ENCODE data around the gene RGS6.

Gene RGS6

DNA sequence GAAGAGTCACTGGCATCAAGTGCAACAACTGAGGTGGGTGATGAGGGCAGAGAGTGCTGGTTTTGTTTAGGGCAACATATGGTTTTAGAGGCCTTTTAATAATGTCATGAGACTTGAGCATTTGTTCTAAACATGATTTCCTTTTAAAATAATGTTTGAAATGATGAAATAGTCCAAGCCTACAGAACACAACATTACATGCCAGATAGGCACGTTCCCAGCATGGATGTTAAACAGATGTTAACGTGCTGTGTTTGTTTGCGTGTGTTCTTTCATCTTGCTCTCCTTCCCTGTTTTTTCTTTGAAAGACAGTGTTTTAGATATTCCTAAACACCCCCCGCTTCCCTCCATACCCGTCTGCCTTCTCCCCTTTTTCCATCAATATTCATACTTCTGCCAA is 82.3 kb downstream of the RGS6 start:
- no peaks in the 10 kb centered on the region for H3K4me1 ChIP-seq (ENCODE audit: control insufficient read depth, insufficient read depth, low read length)
- H3K4me3 ChIP-seq (ENCODE audit: low read depth, low read length): no peak overlapping the region
- H3K36me3 ChIP-seq (ENCODE audit: control insufficient read depth, insufficient read depth, low read length): no peaks in the 10 kb centered on the region
- H3K27ac ChIP-seq (ENCODE audit: low read depth, low read length): no peak overlapping the region
- no peaks in the 10 kb centered on the region for H3K27me3 ChIP-seq (ENCODE audit: control insufficient read depth, insufficient read depth, low read length)
- no peak overlapping the region for H3K9ac ChIP-seq (ENCODE audit: low read length)
- peaks cover 6% of the 10 kb centered on the region; the same call in 1 of the 2 replicates for H3K9me3 ChIP-seq (ENCODE audit: control insufficient read depth, insufficient read depth, low read depth, low read length)

DNA sequence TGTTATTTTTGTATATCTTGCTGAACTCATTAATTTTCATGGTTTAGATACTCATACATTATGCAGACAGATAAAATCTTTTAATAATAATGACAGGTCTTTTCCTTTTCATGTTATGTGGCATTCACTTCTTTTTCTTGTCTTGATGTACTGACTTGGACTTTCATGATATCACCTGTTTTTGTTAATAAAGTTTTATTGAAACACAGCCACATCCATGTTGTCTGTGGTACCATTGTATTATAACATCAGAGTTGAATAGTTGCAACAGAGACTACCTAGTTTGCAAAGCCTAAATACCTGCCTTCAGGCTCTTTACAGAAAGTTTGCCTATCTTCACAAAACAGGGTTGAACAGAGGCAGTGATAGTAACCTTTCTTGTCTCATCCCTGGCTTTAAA is 85.1 kb downstream of the RGS6 start:
- H3K9me3 ChIP-seq (ENCODE audit: control insufficient read depth, insufficient read depth, low read depth, low read length): peaks cover 6% of the 10 kb centered on the region; the same call in 1 of the 2 replicates
- H3K27me3 ChIP-seq (ENCODE audit: control insufficient read depth, insufficient read depth, low read length): no peaks in the 10 kb centered on the region
- H3K27ac ChIP-seq (ENCODE audit: low read depth, low read length): no peak overlapping the region
- H3K36me3 ChIP-seq (ENCODE audit: control insufficient read depth, insufficient read depth, low read length): no peaks in the 10 kb centered on the region
- H3K4me3 ChIP-seq (ENCODE audit: low read depth, low read length): no peak overlapping the region
- H3K9ac ChIP-seq (ENCODE audit: low read length): no peak overlapping the region
- no peaks in the 10 kb centered on the region for H3K4me1 ChIP-seq (ENCODE audit: control insufficient read depth, insufficient read depth, low read length)

DNA sequence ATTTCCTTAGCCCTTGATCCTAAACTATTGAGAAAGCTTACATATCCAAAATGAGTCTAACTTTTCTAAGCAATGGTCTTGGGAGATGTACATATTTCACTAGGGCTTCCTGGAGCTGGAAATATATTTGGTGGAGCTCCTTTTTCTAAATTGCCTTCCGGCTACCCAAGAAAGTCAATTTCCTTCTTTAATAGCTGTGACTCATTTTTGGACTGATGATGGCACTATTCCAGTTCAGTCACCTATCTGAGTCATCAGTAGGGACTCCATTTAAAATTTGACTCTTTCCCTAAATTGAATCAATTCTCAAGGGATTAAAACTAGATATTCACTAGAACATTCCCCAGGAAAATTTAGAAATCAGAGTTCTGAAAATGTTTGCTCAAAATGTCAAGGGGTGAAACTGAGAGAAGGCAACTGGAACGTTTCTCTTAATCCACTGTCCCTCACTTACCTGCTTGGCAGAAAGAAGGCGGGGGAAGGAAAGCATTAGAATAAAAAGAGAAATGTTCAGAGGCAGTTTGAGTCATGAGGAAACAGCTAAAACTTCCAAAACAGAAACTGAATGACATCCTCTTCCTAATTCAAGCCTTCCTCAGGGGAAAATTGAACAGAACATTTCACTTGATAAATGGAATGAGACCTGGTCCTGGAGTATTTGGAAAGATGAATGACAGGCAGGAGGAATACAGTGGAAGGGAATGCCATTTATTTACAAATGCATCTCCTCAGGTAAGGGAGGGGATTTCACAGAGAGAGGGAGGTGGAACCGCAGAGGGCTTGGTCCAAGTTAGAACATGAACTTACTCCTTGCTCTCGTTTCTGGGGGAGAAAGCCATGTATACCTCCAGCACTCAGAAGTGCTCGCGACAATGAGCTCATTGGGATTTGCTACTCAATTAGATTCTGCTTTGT is 91.2 kb downstream of the RGS6 start:
- Histone ChIP-seq H3K27me3 (ENCODE audit: control insufficient read depth, insufficient read depth, low read length) (no peaks in the 10 kb centered on the region), H3K4me1 (ENCODE audit: control insufficient read depth, insufficient read depth, low read length) (peaks cover 8% of the 10 kb centered on the region), H3K9ac (ENCODE audit: low read length) (no peak overlapping the region), H3K4me3 (ENCODE audit: low read depth, low read length) (no peak overlapping the region), H3K27ac (ENCODE audit: low read depth, low read length) (no peak overlapping the region), H3K9me3 (ENCODE audit: control insufficient read depth, insufficient read depth, low read depth, low read length) (no peaks in the 10 kb centered on the region), H3K36me3 (ENCODE audit: control insufficient read depth, insufficient read depth, low read length) (no peaks in the 10 kb centered on the region)

DNA sequence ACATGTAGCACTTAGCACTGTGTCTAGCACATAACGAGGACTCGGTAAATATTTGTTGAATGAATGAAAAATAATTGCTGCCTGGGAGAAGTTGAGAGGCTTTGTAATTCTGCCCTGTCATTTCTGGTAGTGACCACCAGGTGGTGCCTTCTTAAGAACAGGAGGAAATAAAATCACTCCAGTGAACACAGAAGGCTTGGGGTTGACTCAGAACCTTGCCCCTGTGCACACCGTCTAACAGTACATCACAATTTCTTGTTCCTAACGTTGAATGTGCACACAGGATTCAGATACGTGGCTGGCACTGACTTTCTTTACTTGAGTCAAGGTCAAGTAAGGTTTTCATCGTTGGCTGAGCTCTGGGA is 91.8 kb downstream of the RGS6 start:
- H3K27ac ChIP-seq (ENCODE audit: low read depth, low read length): no peak overlapping the region
- peaks cover 8% of the 10 kb centered on the region for H3K4me1 ChIP-seq (ENCODE audit: control insufficient read depth, insufficient read depth, low read length)
- H3K9me3 ChIP-seq (ENCODE audit: control insufficient read depth, insufficient read depth, low read depth, low read length): no peaks in the 10 kb centered on the region
- no peak overlapping the region for H3K4me3 ChIP-seq (ENCODE audit: low read depth, low read length)
- no peaks in the 10 kb centered on the region for H3K36me3 ChIP-seq (ENCODE audit: control insufficient read depth, insufficient read depth, low read length)
- no peaks in the 10 kb centered on the region for H3K27me3 ChIP-seq (ENCODE audit: control insufficient read depth, insufficient read depth, low read length)
- H3K9ac ChIP-seq (ENCODE audit: low read length): no peak overlapping the region

DNA sequence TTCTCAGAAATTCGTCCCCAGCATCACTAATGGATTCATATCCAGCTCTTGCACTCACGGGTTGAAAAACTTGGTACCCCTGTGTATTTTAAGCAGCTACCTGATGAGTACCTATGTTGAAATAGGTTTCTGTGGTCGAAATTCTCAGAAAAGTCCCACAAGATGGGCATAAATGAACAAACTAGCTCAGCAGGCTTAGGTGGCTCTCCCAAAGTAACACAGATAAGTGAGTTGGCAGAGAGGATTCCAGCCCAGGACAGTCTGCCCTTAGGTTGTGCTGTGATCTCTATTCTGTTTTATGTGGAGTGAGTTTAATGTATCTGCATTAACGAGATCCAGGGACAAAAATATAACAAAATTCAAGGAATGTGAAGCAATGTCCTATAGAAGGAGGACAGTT is 92.3 kb downstream of the RGS6 start:
- no peak overlapping the region for H3K9ac ChIP-seq (ENCODE audit: low read length)
- no peak overlapping the region for H3K27ac ChIP-seq (ENCODE audit: low read depth, low read length)
- H3K4me1 ChIP-seq (ENCODE audit: control insufficient read depth, insufficient read depth, low read length): peaks cover 8% of the 10 kb centered on the region
- no peaks in the 10 kb centered on the region for H3K36me3 ChIP-seq (ENCODE audit: control insufficient read depth, insufficient read depth, low read length)
- H3K9me3 ChIP-seq (ENCODE audit: control insufficient read depth, insufficient read depth, low read depth, low read length): no peaks in the 10 kb centered on the region
- no peak overlapping the region for H3K4me3 ChIP-seq (ENCODE audit: low read depth, low read length)
- no peaks in the 10 kb centered on the region for H3K27me3 ChIP-seq (ENCODE audit: control insufficient read depth, insufficient read depth, low read length)

DNA sequence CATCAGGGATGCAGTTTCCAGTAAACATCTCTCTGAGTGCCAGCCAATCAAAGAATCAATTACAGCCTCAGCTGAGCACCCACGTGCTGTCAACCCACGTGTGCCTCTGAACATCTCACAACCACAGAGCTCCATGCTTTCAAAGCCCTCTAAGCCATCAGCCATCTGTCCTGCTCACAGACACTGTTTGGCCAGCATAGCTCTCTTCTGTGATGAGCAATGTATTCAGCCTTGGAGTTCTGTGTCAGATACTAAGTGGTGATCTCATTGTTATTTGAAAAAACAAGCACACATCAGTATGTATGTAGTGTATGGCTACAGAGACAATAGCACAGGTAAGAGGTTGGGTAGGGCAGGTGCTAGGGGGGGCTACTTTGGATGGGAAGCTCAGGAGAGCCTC is 94.3 kb downstream of the RGS6 start:
- H3K4me1 ChIP-seq (ENCODE audit: control insufficient read depth, insufficient read depth, low read length): peaks cover 8% of the 10 kb centered on the region
- H3K9ac ChIP-seq (ENCODE audit: low read length): no peak overlapping the region
- no peaks in the 10 kb centered on the region for H3K27me3 ChIP-seq (ENCODE audit: control insufficient read depth, insufficient read depth, low read length)
- H3K36me3 ChIP-seq (ENCODE audit: control insufficient read depth, insufficient read depth, low read length): no peaks in the 10 kb centered on the region
- no peak overlapping the region for H3K27ac ChIP-seq (ENCODE audit: low read depth, low read length)
- H3K4me3 ChIP-seq (ENCODE audit: low read depth, low read length): no peak overlapping the region
- H3K9me3 ChIP-seq (ENCODE audit: control insufficient read depth, insufficient read depth, low read depth, low read length): no peaks in the 10 kb centered on the region

DNA sequence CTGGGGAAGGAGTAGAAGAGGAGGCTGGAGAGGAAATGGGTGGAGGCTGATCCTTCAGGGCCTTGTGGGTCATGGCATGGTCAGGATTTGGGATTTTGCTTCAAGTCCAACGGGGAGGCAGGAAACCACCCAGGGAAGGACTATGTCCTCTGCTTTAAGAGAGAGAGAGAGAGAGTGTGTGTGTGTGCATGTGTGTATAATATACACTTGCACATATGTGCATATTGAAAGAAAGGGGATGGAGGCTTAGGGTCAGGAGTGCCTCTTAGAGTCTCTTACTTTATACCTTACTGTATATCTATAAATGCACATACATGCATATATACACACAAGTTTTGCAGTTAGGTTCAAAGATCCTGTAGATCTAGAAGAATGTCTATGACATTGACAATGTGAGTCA is 94.8 kb downstream of the RGS6 start:
- Histone ChIP-seq H3K27ac (ENCODE audit: low read depth, low read length) (no peak overlapping the region), H3K36me3 (ENCODE audit: control insufficient read depth, insufficient read depth, low read length) (no peaks in the 10 kb centered on the region), H3K4me3 (ENCODE audit: low read depth, low read length) (no peak overlapping the region), H3K27me3 (ENCODE audit: control insufficient read depth, insufficient read depth, low read length) (no peaks in the 10 kb centered on the region), H3K9ac (ENCODE audit: low read length) (no peak overlapping the region), H3K9me3 (ENCODE audit: control insufficient read depth, insufficient read depth, low read depth, low read length) (no peaks in the 10 kb centered on the region), H3K4me1 (ENCODE audit: control insufficient read depth, insufficient read depth, low read length) (peaks cover 8% of the 10 kb centered on the region)

DNA sequence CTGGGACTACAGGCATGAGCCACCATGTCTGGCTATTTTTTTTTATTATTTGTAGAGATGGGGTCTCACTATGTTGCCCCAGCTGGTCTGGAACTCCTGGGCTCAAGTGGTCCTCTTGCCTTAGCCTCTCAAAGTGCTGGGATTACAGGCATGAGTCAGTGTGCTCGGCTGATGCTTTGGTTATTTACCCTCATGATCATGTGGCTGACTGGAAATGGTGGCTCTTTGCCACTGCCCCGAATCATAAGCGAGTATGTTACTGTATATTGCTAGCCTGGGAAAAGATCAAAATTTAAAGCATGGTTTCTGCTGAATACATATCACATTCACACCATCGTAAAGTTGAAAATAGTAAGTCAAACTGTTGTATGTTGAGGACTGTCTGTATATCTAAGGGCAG is 101.1 kb downstream of the RGS6 start:
- H3K9me3 ChIP-seq (ENCODE audit: control insufficient read depth, insufficient read depth, low read depth, low read length): no peaks in the 10 kb centered on the region
- no peak overlapping the region for H3K9ac ChIP-seq (ENCODE audit: low read length)
- no peaks in the 10 kb centered on the region for H3K27me3 ChIP-seq (ENCODE audit: control insufficient read depth, insufficient read depth, low read length)
- no peaks in the 10 kb centered on the region for H3K36me3 ChIP-seq (ENCODE audit: control insufficient read depth, insufficient read depth, low read length)
- H3K4me1 ChIP-seq (ENCODE audit: control insufficient read depth, insufficient read depth, low read length): no peaks in the 10 kb centered on the region
- no peak overlapping the region for H3K4me3 ChIP-seq (ENCODE audit: low read depth, low read length)
- no peak overlapping the region for H3K27ac ChIP-seq (ENCODE audit: low read depth, low read length)

DNA sequence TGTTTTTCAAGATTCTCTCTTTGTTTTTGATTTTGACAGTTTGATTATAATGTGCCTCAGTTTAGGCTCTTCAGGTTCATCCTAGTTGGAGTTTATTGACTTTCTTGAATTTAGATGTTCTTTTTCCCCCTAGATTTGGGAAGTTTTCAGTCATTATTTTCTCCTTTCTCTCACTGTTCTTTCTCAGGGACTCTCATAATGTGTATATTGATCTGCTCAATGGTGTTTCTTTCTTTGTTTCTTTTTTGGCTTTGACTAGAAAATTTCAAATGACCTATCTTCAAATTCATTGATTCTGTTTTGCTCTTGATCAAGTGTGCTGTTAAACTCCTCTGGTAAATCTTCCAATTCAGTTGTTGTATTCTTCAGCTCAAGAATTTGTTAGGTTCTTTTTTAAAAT is 108.3 kb downstream of the RGS6 start:
- Histone ChIP-seq H3K4me1 (ENCODE audit: control insufficient read depth, insufficient read depth, low read length) (no peaks in the 10 kb centered on the region), H3K9ac (ENCODE audit: low read length) (no peak overlapping the region), H3K4me3 (ENCODE audit: low read depth, low read length) (no peak overlapping the region), H3K27ac (ENCODE audit: low read depth, low read length) (no peak overlapping the region), H3K9me3 (ENCODE audit: control insufficient read depth, insufficient read depth, low read depth, low read length) (0 out of 2 replicates have a peak, but pooled peaks cover 9% of the 10 kb centered on the region), H3K27me3 (ENCODE audit: control insufficient read depth, insufficient read depth, low read length) (no peaks in the 10 kb centered on the region), H3K36me3 (ENCODE audit: control insufficient read depth, insufficient read depth, low read length) (no peaks in the 10 kb centered on the region)

DNA sequence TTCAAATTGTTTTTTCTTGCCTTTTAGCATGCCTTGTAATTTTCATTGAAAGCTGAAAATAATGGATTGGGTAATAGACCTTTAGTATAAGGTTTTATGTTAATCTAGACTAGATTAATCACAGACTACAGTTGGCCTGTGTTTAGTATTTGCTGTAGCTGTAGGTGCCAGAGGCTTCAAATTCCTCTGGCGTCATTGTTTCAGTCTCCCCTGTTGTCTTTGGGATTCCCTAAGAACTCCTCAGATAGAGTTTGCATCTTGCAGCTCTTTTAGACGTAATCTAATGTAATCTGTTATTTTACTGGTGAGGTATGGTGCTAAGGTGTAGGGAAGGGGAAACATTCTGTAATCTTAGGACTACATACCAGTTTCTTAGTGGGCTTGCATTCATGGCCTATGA is 113.0 kb downstream of the RGS6 start:
- Histone ChIP-seq H3K4me1 (ENCODE audit: control insufficient read depth, insufficient read depth, low read length) (no peaks in the 10 kb centered on the region), H3K9me3 (ENCODE audit: control insufficient read depth, insufficient read depth, low read depth, low read length) (0 out of 2 replicates have a peak, but pooled peaks cover 8% of the 10 kb centered on the region), H3K27ac (ENCODE audit: low read depth, low read length) (no peak overlapping the region), H3K4me3 (ENCODE audit: low read depth, low read length) (no peak overlapping the region), H3K9ac (ENCODE audit: low read length) (no peak overlapping the region), H3K27me3 (ENCODE audit: control insufficient read depth, insufficient read depth, low read length) (no peaks in the 10 kb centered on the region), H3K36me3 (ENCODE audit: control insufficient read depth, insufficient read depth, low read length) (no peaks in the 10 kb centered on the region)

DNA sequence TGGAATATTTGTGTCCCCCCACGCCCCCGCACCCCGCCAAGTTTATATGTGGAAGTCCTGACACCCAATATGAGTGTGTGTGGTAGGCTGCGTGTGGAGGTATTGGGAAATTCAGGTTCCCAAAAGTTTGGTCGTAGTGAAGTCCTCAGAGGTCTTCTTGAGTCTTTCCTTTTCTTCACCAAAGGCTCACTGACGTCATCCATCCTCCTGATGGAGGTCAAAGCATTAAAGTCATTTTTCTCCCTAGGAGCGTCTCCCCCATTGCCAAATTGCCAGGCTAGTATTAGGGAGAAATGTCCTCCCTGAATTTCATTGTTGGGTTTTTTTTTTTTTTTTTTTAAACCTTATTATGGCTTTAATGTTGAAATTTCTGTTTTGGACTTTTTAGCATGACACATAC is 113.7 kb downstream of the RGS6 start:
- no peaks in the 10 kb centered on the region for H3K36me3 ChIP-seq (ENCODE audit: control insufficient read depth, insufficient read depth, low read length)
- no peak overlapping the region for H3K27ac ChIP-seq (ENCODE audit: low read depth, low read length)
- no peak overlapping the region for H3K9ac ChIP-seq (ENCODE audit: low read length)
- H3K4me1 ChIP-seq (ENCODE audit: control insufficient read depth, insufficient read depth, low read length): no peaks in the 10 kb centered on the region
- no peaks in the 10 kb centered on the region for H3K27me3 ChIP-seq (ENCODE audit: control insufficient read depth, insufficient read depth, low read length)
- H3K4me3 ChIP-seq (ENCODE audit: low read depth, low read length): no peak overlapping the region
- 0 out of 2 replicates have a peak, but pooled peaks cover 4% of the 10 kb centered on the region for H3K9me3 ChIP-seq (ENCODE audit: control insufficient read depth, insufficient read depth, low read depth, low read length)
